H1 (cell line): ENCODE measurements around the gene GPHA2. TPM values are rescaled to one million over a fixed set of nuclear protein-coding genes. Genes with fewer than 3 reads are reported as not detected.

Source experiments
- CTCF ChIA-PET: fragments of 300-600 bp; sonication (Branson Sonifier 250); formaldehyde crosslinking; loops from one replicate; lab custom pipeline; 2021; ENCODE audit not compliant: partially characterized antibody; lab: Charles Lee
- POLR2A ChIA-PET: fragments of 300-600 bp; sonication (Branson Sonifier 250); formaldehyde crosslinking; loops from one replicate; lab custom pipeline; 2021; ENCODE audit warnings: inconsistent platforms; ENCODE audit not compliant: partially characterized antibody; lab: Charles Lee
- DNase-seq, 2 experiments: peaks; one replicate each; pipeline versions ENCODE4 v3.0.0 to v3.0.0-alpha.2; 2010 to 2022; ENCODE audit warnings: low spot score in 2 of 2, low read depth in 1 of 2, mixed read lengths in 1 of 2
- FAIRE-seq: peaks from 2 replicates; lab custom pipeline; 2011; peaks lifted over from hg19 to GRCh38; lab: Jason Lieb, UNC
- H2AFZ ChIP-seq: 2 replicates; pipeline ENCODE4 v1.8.1; 2012; ENCODE audit warnings: low read length, inconsistent platforms
- H2AK5ac ChIP-seq: 2 replicates; pipeline ENCODE4 v1.6.1; 2013; ENCODE audit warnings: low read depth, low read length
- H2BK120ac ChIP-seq: replicated peaks from 2 replicates; pipeline ENCODE3; 2013; ENCODE audit warnings: low read depth, low read length, inconsistent platforms
- H2BK12ac ChIP-seq: 2 replicates; pipeline ENCODE4 v1.6.1; 2013; ENCODE audit warnings: low read depth, low read length
- H2BK15ac ChIP-seq: 2 replicates; pipeline ENCODE4 v1.6.1; 2013; ENCODE audit warnings: low read length
- H2BK20ac ChIP-seq: 2 replicates; pipeline ENCODE4 v1.6.1; 2013; ENCODE audit warnings: low read length
- H2BK5ac ChIP-seq: 2 replicates; pipeline ENCODE4 v1.6.1; 2013; ENCODE audit warnings: low read depth, low read length
- H3K14ac ChIP-seq: 2 replicates; pipeline ENCODE4 v1.6.1; 2013; ENCODE audit warnings: inconsistent platforms; ENCODE audit not compliant: insufficient read length
- H3K18ac ChIP-seq: 2 replicates; pipeline ENCODE4 v1.6.1; 2013; ENCODE audit warnings: low read length; ENCODE audit errors: extremely low read depth
- H3K23ac ChIP-seq: 2 replicates; pipeline ENCODE4 v1.6.1; 2013; ENCODE audit warnings: inconsistent platforms; ENCODE audit not compliant: insufficient read length
- H3K23me2 ChIP-seq: 2 replicates; pipeline ENCODE4 v1.6.1; 2013; ENCODE audit warnings: low read depth, low read length
- H3K27ac ChIP-seq: 2 replicates; pipeline ENCODE4 v1.6.1; 2011; ENCODE audit warnings: low read depth, low read length, inconsistent platforms
- H3K27me3 ChIP-seq, 4 experiments: replicated peaks in 1 of 4; 1 replicate in 1 of 4; 2 replicates in 3 of 4; pipeline versions ENCODE4 v1.6.1 to v1.8.1; 2011 to 2013; ENCODE audit warnings: low read length in 3 of 4, mild to moderate bottlenecking in 3 of 4, inconsistent platforms in 2 of 4, mixed read lengths in 2 of 4, moderate library complexity in 1 of 4; ENCODE audit not compliant: control insufficient read depth in 3 of 4, insufficient read depth in 3 of 4; ENCODE audit errors: extremely low read depth in 1 of 4
- H3K36me3 ChIP-seq, 4 experiments: 2 replicates each; pipeline versions ENCODE4 v1.6.1 to v1.8.1; 2011 to 2013; ENCODE audit warnings: mild to moderate bottlenecking in 4 of 4, low read length in 3 of 4, moderate library complexity in 2 of 4, control low read depth in 1 of 4, inconsistent platforms in 1 of 4; ENCODE audit not compliant: insufficient read depth in 4 of 4, control insufficient read depth in 2 of 4
- H3K4ac ChIP-seq: replicated peaks from 2 replicates; pipeline ENCODE3; 2013; ENCODE audit warnings: low read length, low read depth, mixed read lengths, inconsistent platforms; ENCODE audit not compliant: insufficient read length
- H3K4me1 ChIP-seq, 4 experiments: replicated peaks in 1 of 4; 1 replicate in 1 of 4; 2 replicates in 3 of 4; pipeline versions ENCODE4 v1.6.1 to v1.8.1; 2011 to 2013; ENCODE audit warnings: low read length in 3 of 4, inconsistent platforms in 2 of 4, mixed read lengths in 1 of 4; ENCODE audit not compliant: insufficient read depth in 4 of 4, control insufficient read depth in 3 of 4
- H3K4me2 ChIP-seq, 2 experiments: 2 replicates each; pipeline versions ENCODE4 v1.6.1 to v1.8.1; 2011 to 2013; ENCODE audit warnings: low read depth in 2 of 2, low read length in 2 of 2, control low read depth in 1 of 2, inconsistent platforms in 1 of 2, mild to moderate bottlenecking in 1 of 2; ENCODE audit not compliant: insufficient read depth in 1 of 2
- H3K4me3 ChIP-seq, 4 experiments: fragments of 200-600, 300-600 bp in 1 of 4; sonication (generic), shearing (Covaris generic), sonication (Bioruptor Twin) in 1 of 4; 2 replicates each; pipeline versions ENCODE4 v1.5.1 to v1.8.1; 2011 to 2016; ENCODE audit warnings: low read length in 4 of 4, low read depth in 3 of 4, control low read depth in 2 of 4, inconsistent platforms in 2 of 4, mild to moderate bottlenecking in 2 of 4, mixed read lengths in 1 of 4, moderate library complexity in 1 of 4; ENCODE audit not compliant: insufficient read depth in 2 of 4; ENCODE audit errors: extremely low read depth in 1 of 4
- H3K56ac ChIP-seq: replicated peaks from 2 replicates; pipeline ENCODE3; 2013; ENCODE audit warnings: low read depth, mild to moderate bottlenecking, mixed read lengths, low read length, inconsistent platforms; ENCODE audit not compliant: insufficient read length
- H3K79me1 ChIP-seq: 2 replicates; pipeline ENCODE4 v1.6.1; 2013; ENCODE audit warnings: low read depth, low read length, control low read depth
- H3K79me2 ChIP-seq, 2 experiments: 2 replicates each; pipeline versions ENCODE4 v1.6.1 to v1.8.1; 2012 to 2013; ENCODE audit warnings: low read length in 2 of 2, mild to moderate bottlenecking in 2 of 2, inconsistent platforms in 1 of 2; ENCODE audit not compliant: insufficient read depth in 2 of 2, control insufficient read depth in 1 of 2
- H3K9ac ChIP-seq, 4 experiments: replicated peaks in 1 of 4; 1 replicate in 1 of 4; 2 replicates in 3 of 4; pipeline versions ENCODE4 v1.6.1 to v1.8.1; 2011 to 2013; ENCODE audit warnings: low read depth in 3 of 4, low read length in 3 of 4, control low read depth in 2 of 4, mild to moderate bottlenecking in 2 of 4, moderate library complexity in 2 of 4, inconsistent platforms in 1 of 4; ENCODE audit errors: extremely low read depth in 1 of 4
- H3K9me3 ChIP-seq, 2 experiments: 2 replicates each; pipeline versions ENCODE4 v1.6.1 to v1.8.1; 2012 to 2013; ENCODE audit warnings: mild to moderate bottlenecking in 2 of 2, moderate library complexity in 2 of 2, control low read depth in 1 of 2, inconsistent platforms in 1 of 2, low read depth in 1 of 2, low read length in 1 of 2, mixed read lengths in 1 of 2; ENCODE audit not compliant: insufficient read depth in 2 of 2
- H4K20me1 ChIP-seq, 2 experiments: replicated peaks in 1 of 2; 2 replicates each; pipeline versions ENCODE3 to v1.8.1; 2011 to 2013; ENCODE audit warnings: inconsistent platforms in 2 of 2, low read length in 2 of 2, mild to moderate bottlenecking in 1 of 2; ENCODE audit not compliant: insufficient read depth in 2 of 2, control insufficient read depth in 1 of 2
- H4K5ac ChIP-seq: 2 replicates; pipeline ENCODE4 v1.6.1; 2013; ENCODE audit warnings: low read length, low read depth, mixed read lengths, inconsistent platforms; ENCODE audit not compliant: insufficient read length
- H4K8ac ChIP-seq: 2 replicates; pipeline ENCODE4 v1.8.0; 2013; ENCODE audit warnings: mild to moderate bottlenecking, moderate library complexity, low read length, inconsistent platforms; ENCODE audit not compliant: insufficient read depth; ENCODE audit errors: extremely low read depth
- H4K91ac ChIP-seq: replicated peaks from 2 replicates; pipeline ENCODE3; 2013; ENCODE audit warnings: low read length, mixed read lengths, inconsistent platforms; ENCODE audit not compliant: insufficient read length
- USF2 ChIP-seq: IDR thresholded peaks from 2 replicates; pipeline ENCODE4 v1.6.1; 2011; ENCODE audit warnings: low read length, improper control_type of control experiment
- WGBS, 2 experiments: shearing (Covaris generic) in 1 of 2; methylation state at CpG; one replicate each; pipeline versions ENCODE4 v1.1.6 to v1.1.7; 2013 to 2015; ENCODE audit warnings: low lambda C conversion rate in 2 of 2, mixed read lengths in 2 of 2, inconsistent platforms in 1 of 2, low coverage in 1 of 2, missing lambda C conversion rate in 1 of 2; ENCODE audit not compliant: insufficient replicate concordance in 2 of 2, insufficient coverage in 1 of 2, insufficient read length in 1 of 2; ENCODE audit errors: extremely low coverage in 1 of 2, missing lambda C conversion rate in 1 of 2; 5-methylcytosine and 5-hydroxymethylcytosine counted together
- polyA plus RNA-seq, 7 experiments: library from polyadenylated mRNA; depleted of rRNA in 3 of 7; stranded (reverse) in 5 of 7; unstranded in 2 of 7; fragments of >200 nt in 5 of 7; fragments of 200-250 nt in 2 of 7; gene quantifications; 1 replicate in 5 of 7; 2 replicates in 1 of 7; 4 replicates in 1 of 7; pipeline versions ENCODE4 v1.2.1 to v1.2.3, GENCODE V29; 2011 to 2013; ENCODE audit warnings: missing spikeins in 2 of 7, mixed read lengths in 2 of 7
- total RNA-seq: library from RNA; stranded (reverse); fragmentation: NEBNext Ultra II Directional; extraction: Animal tissue kit (Norgen Biotek cat#: 25700); gene quantifications from 2 replicates; pipeline ENCODE4 v1.2.1, GENCODE V29; 2021
- TF ChIP-seq, protein P1 (sequence below), 3 experiments: IDR thresholded peaks; 1 replicate in 2 of 3; 2 replicates in 1 of 3; pipeline versions ENCODE4 v1.5.1 to v1.6.1; 2011; ENCODE audit warnings: low read length in 3 of 3, mild to moderate bottlenecking in 3 of 3, inconsistent platforms in 2 of 3, low read depth in 1 of 3, moderate library complexity in 1 of 3; ENCODE audit not compliant: insufficient read depth in 1 of 3; ENCODE audit errors: control extremely low read depth in 1 of 3

Gene GPHA2
- total and polyA plus RNA-seq, 2 of the 8 experiments (the other 6 are each of a cell fraction or from before 2014, with no cell fraction given): 0.97 to 4.4 TPM

DNA sequence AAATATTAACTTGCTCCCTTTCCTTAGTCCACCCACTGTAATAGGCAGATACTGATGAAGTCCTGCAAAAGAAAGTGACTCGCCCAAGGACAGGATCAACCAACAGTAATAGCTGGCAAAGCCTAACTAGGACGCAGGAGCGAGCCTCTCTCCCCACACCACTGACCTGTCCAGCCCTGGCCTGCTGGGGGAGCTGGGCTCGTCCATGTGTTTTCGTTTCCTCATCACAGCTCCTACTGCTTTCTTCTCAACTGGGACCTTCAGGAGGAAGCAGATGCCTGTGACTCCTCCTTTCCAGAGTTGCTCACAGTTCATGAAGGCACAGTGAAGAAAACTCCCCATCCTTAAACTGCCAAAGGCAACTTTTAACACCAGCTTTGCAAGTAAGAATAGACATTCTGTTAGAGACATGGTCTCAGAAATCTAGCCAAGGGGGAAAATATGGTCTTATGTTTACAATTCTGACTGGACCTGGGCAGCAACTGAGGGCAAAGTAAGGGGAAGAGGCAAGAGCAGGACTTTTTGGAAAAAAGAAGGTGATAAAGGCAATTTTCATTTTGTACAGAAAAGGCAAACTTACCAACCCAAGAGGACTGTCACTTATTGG is 11.6 kb upstream of the GPHA2 start:
- peak overlapping the region; percentile 57; the same call in 1 of the 2 replicates for H2AFZ ChIP-seq
- POLR2A ChIA-PET: interaction anchor here (0.8 to 1.1 kb wide), 2 partner anchors 11 to 67 kb away, joined by 3 to 4 read pairs; partner anchors contain the start of gene ARL2
- no peak for DNase-seq

More for the DNA sequence above, 11.6 kb upstream of the GPHA2 start:
- Histone ChIP-seq H3K27ac (no peak overlapping the region), H3K36me3 (no peaks in the 10 kb centered on the region), H3K27me3 (no peaks in the 10 kb centered on the region; a peak in 1 of 7 replicates), H3K9ac (no peak overlapping the region), H3K79me2 (no peaks in the 10 kb centered on the region), H3K23ac (no peak overlapping the region), H3K18ac (no peak overlapping the region), H2BK5ac (no peak overlapping the region), H3K4me2 (no peak overlapping the region), H3K79me1 (no peaks in the 10 kb centered on the region), H4K20me1 (no peaks in the 10 kb centered on the region), H2BK120ac (no peak overlapping the region), H3K9me3 (no peaks in the 10 kb centered on the region), H2BK15ac (no peak overlapping the region), H3K23me2 (no peaks in the 10 kb centered on the region), H4K5ac (no peak overlapping the region), H2BK12ac (no peak overlapping the region), H3K56ac (no peak overlapping the region), H2BK20ac (no peak overlapping the region), H3K4me1 (no peaks in the 10 kb centered on the region), H2AK5ac (no peak overlapping the region), H4K91ac (no peak overlapping the region), H4K8ac (no peak overlapping the region), H3K4ac (no peak overlapping the region), H3K4me3 (no peak overlapping the region), H3K14ac (no peak overlapping the region)
- CTCF ChIA-PET: interaction anchor here (0.9 to 1.7 kb wide), 7 partner anchors 10 to 94 kb away, joined by 3 to 5 read pairs (median 3); no protein-coding TSS in a partner anchor
- no peak for TF ChIP-seq USF2
- TF ChIP-seq, protein P1, sequence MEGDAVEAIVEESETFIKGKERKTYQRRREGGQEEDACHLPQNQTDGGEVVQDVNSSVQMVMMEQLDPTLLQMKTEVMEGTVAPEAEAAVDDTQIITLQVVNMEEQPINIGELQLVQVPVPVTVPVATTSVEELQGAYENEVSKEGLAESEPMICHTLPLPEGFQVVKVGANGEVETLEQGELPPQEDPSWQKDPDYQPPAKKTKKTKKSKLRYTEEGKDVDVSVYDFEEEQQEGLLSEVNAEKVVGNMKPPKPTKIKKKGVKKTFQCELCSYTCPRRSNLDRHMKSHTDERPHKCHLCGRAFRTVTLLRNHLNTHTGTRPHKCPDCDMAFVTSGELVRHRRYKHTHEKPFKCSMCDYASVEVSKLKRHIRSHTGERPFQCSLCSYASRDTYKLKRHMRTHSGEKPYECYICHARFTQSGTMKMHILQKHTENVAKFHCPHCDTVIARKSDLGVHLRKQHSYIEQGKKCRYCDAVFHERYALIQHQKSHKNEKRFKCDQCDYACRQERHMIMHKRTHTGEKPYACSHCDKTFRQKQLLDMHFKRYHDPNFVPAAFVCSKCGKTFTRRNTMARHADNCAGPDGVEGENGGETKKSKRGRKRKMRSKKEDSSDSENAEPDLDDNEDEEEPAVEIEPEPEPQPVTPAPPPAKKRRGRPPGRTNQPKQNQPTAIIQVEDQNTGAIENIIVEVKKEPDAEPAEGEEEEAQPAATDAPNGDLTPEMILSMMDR (IDR thresholded peaks at IDR 0.05; ENCODE audit: control extremely low read depth in 1 of 3, insufficient read depth in 1 of 3, low read depth in 1 of 3, low read length in 3 of 3): peak in 1 of 3 experiments; percentile 6; a peak in 1 of 4 replicates
- WGBS, 2 experiments: 75% methylated on average over 5 of the region's 5 CpGs; no CpG with 5 or more reads in 1 of the 2 experiments
- no peak for FAIRE-seq
